ENCODE measurements around the gene RAPGEF1.

- TF ChIP-seq CTCF (conservative IDR thresholded peaks at IDR 0.05; ENCODE audit: low read depth, low read length), result no peak
- no peak for TF ChIP-seq EZH2 (IDR thresholded peaks at IDR 0.05; ENCODE audit: low read length, unreplicated experiment)
- no peak for TF ChIP-seq EZH2phosphoT487 (IDR thresholded peaks at IDR 0.05; ENCODE audit: borderline replicate concordance, low read length)
Measured at GRCh38 chr9:131673068-131673467, 66.8 kb downstream of the RAPGEF1 start.

Data from PC-3 (cell line).